Measurements from ENCODE around the gene EVX1.

- TF ChIP-seq TEAD4 (IDR thresholded peaks at IDR 0.05) = no peak
- no peak for TF ChIP-seq REST (IDR thresholded peaks at IDR 0.05; ENCODE audit: low read depth)
- no peak for TF ChIP-seq ZBTB7A (IDR thresholded peaks at IDR 0.05; ENCODE audit: low read depth)
Measured at GRCh38 chr7:27239387-27240014, 3.1 kb upstream of the EVX1 start.
